VCaP (cell line): ENCODE data around the gene SEC24B.
A peak's percentile ranks its signal among the peaks of the same experiment; 100 is the strongest.

Experiments used
- H3K27ac ChIP-seq: fragments of 450-650 bp; 2 replicates; pipeline ENCODE4 v1.5.1; 2017
- TF ChIP-seq, protein P1 (sequence below): fragments of 450-650 bp; conservative IDR thresholded peaks from 2 replicates; pipeline ENCODE4 v1.5.1; 2017; ENCODE audit warnings: mild to moderate bottlenecking, moderate library complexity

Gene SEC24B

DNA sequence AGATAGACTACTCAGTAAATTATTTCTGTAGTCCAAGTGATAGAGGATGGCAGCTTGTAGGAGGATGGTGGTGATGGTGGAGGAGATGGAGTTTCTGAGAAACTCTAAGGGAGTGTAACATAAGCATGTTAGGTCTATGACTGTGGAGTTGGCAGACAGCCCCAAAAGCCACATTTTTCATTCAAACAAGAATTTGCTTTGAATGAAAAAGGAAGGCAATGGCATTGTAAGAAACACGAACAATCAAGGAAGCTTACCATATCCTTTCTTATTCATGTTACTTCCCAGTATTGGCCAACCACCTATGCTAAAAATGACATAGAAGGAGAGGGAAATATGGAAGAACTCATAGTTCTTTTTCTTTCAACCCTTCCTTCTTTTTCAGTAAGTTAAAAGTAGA, 18.7 kb upstream of the SEC24B start:
- no peak overlapping the region for H3K27ac ChIP-seq
- TF ChIP-seq, protein P1, sequence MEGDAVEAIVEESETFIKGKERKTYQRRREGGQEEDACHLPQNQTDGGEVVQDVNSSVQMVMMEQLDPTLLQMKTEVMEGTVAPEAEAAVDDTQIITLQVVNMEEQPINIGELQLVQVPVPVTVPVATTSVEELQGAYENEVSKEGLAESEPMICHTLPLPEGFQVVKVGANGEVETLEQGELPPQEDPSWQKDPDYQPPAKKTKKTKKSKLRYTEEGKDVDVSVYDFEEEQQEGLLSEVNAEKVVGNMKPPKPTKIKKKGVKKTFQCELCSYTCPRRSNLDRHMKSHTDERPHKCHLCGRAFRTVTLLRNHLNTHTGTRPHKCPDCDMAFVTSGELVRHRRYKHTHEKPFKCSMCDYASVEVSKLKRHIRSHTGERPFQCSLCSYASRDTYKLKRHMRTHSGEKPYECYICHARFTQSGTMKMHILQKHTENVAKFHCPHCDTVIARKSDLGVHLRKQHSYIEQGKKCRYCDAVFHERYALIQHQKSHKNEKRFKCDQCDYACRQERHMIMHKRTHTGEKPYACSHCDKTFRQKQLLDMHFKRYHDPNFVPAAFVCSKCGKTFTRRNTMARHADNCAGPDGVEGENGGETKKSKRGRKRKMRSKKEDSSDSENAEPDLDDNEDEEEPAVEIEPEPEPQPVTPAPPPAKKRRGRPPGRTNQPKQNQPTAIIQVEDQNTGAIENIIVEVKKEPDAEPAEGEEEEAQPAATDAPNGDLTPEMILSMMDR = no peak

DNA sequence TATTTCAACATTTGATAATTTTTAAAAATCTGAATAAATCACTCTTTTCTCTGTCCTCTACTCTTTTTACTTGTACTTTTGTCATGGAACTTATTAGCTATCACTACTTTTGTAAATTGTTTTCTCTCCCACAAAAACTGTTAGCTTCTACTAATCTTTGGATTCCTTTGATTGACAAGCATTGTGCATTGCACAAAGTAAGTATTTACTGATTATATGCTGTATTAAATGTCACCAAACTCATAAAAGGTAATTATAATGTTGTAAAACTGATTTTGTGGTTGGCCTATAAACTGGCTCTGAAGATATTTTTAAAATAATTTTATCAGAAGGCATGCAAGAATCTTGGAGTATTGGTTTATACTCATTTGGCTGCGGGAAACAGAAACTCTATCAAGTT, 15.0 kb upstream of the SEC24B start:
- TF ChIP-seq, protein P1 = no peak
- no peak overlapping the region for H3K27ac ChIP-seq

DNA sequence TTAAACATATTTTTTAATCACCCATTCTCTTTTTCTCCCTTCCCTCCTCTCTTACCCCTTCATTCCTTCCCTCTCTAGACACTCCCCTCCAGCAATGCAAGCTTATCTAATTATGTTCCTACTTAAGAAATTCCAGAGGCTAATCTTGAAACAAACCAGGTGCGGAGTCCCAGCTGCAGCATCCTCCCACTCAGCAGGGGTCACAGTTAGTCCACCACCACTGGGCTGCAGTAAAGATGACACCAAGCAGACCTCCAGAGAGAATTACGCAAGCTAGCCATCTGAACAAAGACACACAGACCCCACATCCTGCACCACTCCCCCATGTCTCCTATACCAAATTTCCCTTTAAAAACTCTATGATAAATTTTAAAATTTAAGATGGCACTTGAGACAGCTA, 13.9 kb upstream of the SEC24B start:
- TF ChIP-seq, protein P1 = no peak
- H3K27ac ChIP-seq = no peak overlapping the region

DNA sequence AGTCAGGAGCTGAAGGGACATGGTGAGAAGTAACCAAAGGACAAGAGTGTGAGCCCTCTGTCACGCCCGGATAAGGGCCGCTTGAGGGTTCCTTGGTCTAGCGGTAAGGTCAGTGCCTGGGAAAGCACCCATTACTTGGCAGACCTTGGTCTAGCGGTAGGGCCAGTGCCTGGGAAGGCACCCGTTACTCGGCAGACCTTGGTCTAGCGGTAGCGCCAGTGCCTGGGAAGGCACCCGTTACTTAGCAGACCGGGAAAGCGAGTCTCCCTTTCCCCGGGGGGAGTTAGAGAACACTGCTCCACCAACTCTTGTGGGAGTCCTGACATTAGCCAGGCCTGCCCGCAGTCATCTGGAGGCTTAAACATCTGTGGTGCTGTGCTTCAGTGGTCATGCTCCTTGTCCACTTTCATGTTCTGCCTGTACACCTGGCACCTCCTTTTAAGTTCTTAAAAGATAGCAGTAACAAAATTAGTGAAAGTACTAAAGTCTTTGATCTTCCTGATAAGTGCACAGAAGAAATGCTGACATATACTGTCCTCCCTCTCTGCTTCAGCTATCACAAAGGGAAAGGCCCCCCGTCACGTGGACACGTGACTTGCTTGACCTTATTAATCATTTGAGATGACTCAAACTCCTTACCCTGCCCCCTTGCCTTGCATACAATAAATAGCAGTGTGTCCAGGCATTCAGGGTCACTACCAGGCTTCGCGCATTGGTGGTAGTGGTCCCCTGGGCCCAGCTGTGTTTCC, 9.3 kb upstream of the SEC24B start:
- TF ChIP-seq, protein P1 = no peak
- no peak overlapping the region for H3K27ac ChIP-seq

DNA sequence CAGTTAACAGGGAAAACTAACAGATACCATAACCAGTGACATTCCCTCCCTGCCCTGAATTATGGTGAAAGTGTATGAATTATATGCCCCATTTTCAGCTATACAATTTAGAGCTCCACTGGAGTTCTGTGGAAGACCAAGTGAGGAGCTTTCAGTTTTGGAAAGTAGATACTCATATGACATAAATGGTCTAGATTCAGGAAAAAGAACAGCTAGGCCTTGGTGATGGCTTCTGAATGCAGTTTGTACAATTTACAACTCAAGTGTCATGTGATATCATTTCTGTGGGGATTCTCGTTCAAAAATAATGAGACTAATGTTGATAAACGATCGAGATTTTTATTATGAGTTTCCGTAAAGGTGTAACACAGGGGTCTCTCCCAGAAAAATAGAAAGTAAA, 8.2 kb upstream of the SEC24B start:
- TF ChIP-seq, protein P1 = no peak
- no peak overlapping the region for H3K27ac ChIP-seq

DNA sequence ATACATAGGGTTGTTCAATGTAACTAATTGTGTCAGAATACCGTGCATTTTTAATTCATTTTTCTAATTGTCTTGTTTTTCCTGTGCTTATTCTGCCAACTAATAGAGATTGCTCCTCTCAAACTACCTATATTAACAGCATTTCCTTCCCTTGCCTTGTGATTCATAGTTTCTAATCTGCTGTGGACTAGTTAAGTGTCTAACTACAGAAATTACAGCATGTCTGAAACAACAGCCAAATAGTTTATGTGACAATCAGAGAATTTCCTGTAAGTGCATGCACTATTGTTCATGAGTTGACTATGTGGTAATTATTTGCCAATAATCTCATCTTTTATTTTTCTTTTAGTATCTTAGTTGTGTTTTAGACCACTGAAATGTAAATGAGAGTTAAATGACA, 4.1 kb upstream of the SEC24B start:
- no peak overlapping the region for H3K27ac ChIP-seq
- TF ChIP-seq, protein P1 = no peak

DNA sequence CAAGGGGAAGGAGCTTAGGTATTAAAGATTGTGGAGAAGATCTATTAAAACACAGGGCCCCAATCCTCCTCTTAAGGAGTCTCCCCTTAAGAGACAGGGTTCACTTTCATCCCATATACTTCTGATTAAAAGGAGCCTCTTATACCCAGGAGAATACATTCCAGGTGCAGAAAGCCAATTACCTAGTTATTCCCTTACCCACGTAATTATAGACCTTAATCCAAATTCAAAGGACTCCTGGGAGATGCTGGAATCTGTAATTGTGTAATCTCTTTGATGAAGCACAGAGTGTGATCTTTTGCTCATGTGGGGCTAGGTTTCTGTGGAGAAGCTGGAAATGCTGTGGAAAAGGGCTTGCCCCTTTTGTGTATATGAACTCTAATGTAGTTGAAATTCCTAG, 1.4 kb upstream of the SEC24B start:
- H3K27ac ChIP-seq = peak overlapping the region; percentile 89
- TF ChIP-seq, protein P1 = no peak
